H1 (cell line): ENCODE results near the gene UFM1. TPM values are rescaled to one million over a fixed set of nuclear protein-coding genes. Genes with fewer than 3 reads are reported as not detected.

Experiments used
- CTCF ChIA-PET: fragments of 300-600 bp; sonication (Branson Sonifier 250); formaldehyde crosslinking; loops from one replicate; lab custom pipeline; 2021; ENCODE audit not compliant: partially characterized antibody; lab: Charles Lee
- POLR2A ChIA-PET: fragments of 300-600 bp; sonication (Branson Sonifier 250); formaldehyde crosslinking; loops from one replicate; lab custom pipeline; 2021; ENCODE audit warnings: inconsistent platforms; ENCODE audit not compliant: partially characterized antibody; lab: Charles Lee
- DNase-seq, 2 experiments: peaks; one replicate each; pipeline versions ENCODE4 v3.0.0 to v3.0.0-alpha.2; 2010 to 2022; ENCODE audit warnings: low spot score in 2 of 2, low read depth in 1 of 2, mixed read lengths in 1 of 2
- FAIRE-seq: peaks from 2 replicates; lab custom pipeline; 2011; peaks lifted over from hg19 to GRCh38; lab: Jason Lieb, UNC
- H2AFZ ChIP-seq: 2 replicates; pipeline ENCODE4 v1.8.1; 2012; ENCODE audit warnings: low read length, inconsistent platforms
- H2AK5ac ChIP-seq: 2 replicates; pipeline ENCODE4 v1.6.1; 2013; ENCODE audit warnings: low read depth, low read length
- H2BK120ac ChIP-seq: replicated peaks from 2 replicates; pipeline ENCODE3; 2013; ENCODE audit warnings: low read depth, low read length, inconsistent platforms
- H2BK12ac ChIP-seq: 2 replicates; pipeline ENCODE4 v1.6.1; 2013; ENCODE audit warnings: low read depth, low read length
- H2BK15ac ChIP-seq: 2 replicates; pipeline ENCODE4 v1.6.1; 2013; ENCODE audit warnings: low read length
- H2BK20ac ChIP-seq: 2 replicates; pipeline ENCODE4 v1.6.1; 2013; ENCODE audit warnings: low read length
- H2BK5ac ChIP-seq: 2 replicates; pipeline ENCODE4 v1.6.1; 2013; ENCODE audit warnings: low read depth, low read length
- H3K14ac ChIP-seq: 2 replicates; pipeline ENCODE4 v1.6.1; 2013; ENCODE audit warnings: inconsistent platforms; ENCODE audit not compliant: insufficient read length
- H3K18ac ChIP-seq: 2 replicates; pipeline ENCODE4 v1.6.1; 2013; ENCODE audit warnings: low read length; ENCODE audit errors: extremely low read depth
- H3K23ac ChIP-seq: 2 replicates; pipeline ENCODE4 v1.6.1; 2013; ENCODE audit warnings: inconsistent platforms; ENCODE audit not compliant: insufficient read length
- H3K23me2 ChIP-seq: 2 replicates; pipeline ENCODE4 v1.6.1; 2013; ENCODE audit warnings: low read depth, low read length
- H3K27ac ChIP-seq: 2 replicates; pipeline ENCODE4 v1.6.1; 2011; ENCODE audit warnings: low read depth, low read length, inconsistent platforms
- H3K27me3 ChIP-seq, 4 experiments: replicated peaks in 1 of 4; 1 replicate in 1 of 4; 2 replicates in 3 of 4; pipeline versions ENCODE4 v1.6.1 to v1.8.1; 2011 to 2013; ENCODE audit warnings: low read length in 3 of 4, mild to moderate bottlenecking in 3 of 4, inconsistent platforms in 2 of 4, mixed read lengths in 2 of 4, moderate library complexity in 1 of 4; ENCODE audit not compliant: control insufficient read depth in 3 of 4, insufficient read depth in 3 of 4; ENCODE audit errors: extremely low read depth in 1 of 4
- H3K36me3 ChIP-seq, 4 experiments: 2 replicates each; pipeline versions ENCODE4 v1.6.1 to v1.8.1; 2011 to 2013; ENCODE audit warnings: mild to moderate bottlenecking in 4 of 4, low read length in 3 of 4, moderate library complexity in 2 of 4, control low read depth in 1 of 4, inconsistent platforms in 1 of 4; ENCODE audit not compliant: insufficient read depth in 4 of 4, control insufficient read depth in 2 of 4
- H3K4ac ChIP-seq: replicated peaks from 2 replicates; pipeline ENCODE3; 2013; ENCODE audit warnings: low read length, low read depth, mixed read lengths, inconsistent platforms; ENCODE audit not compliant: insufficient read length
- H3K4me1 ChIP-seq, 4 experiments: replicated peaks in 1 of 4; 1 replicate in 1 of 4; 2 replicates in 3 of 4; pipeline versions ENCODE4 v1.6.1 to v1.8.1; 2011 to 2013; ENCODE audit warnings: low read length in 3 of 4, inconsistent platforms in 2 of 4, mixed read lengths in 1 of 4; ENCODE audit not compliant: insufficient read depth in 4 of 4, control insufficient read depth in 3 of 4
- H3K4me2 ChIP-seq, 2 experiments: 2 replicates each; pipeline versions ENCODE4 v1.6.1 to v1.8.1; 2011 to 2013; ENCODE audit warnings: low read depth in 2 of 2, low read length in 2 of 2, control low read depth in 1 of 2, inconsistent platforms in 1 of 2, mild to moderate bottlenecking in 1 of 2; ENCODE audit not compliant: insufficient read depth in 1 of 2
- H3K4me3 ChIP-seq, 4 experiments: fragments of 200-600, 300-600 bp in 1 of 4; sonication (generic), shearing (Covaris generic), sonication (Bioruptor Twin) in 1 of 4; 2 replicates each; pipeline versions ENCODE4 v1.5.1 to v1.8.1; 2011 to 2016; ENCODE audit warnings: low read length in 4 of 4, low read depth in 3 of 4, control low read depth in 2 of 4, inconsistent platforms in 2 of 4, mild to moderate bottlenecking in 2 of 4, mixed read lengths in 1 of 4, moderate library complexity in 1 of 4; ENCODE audit not compliant: insufficient read depth in 2 of 4; ENCODE audit errors: extremely low read depth in 1 of 4
- H3K56ac ChIP-seq: replicated peaks from 2 replicates; pipeline ENCODE3; 2013; ENCODE audit warnings: low read depth, mild to moderate bottlenecking, mixed read lengths, low read length, inconsistent platforms; ENCODE audit not compliant: insufficient read length
- H3K79me1 ChIP-seq: 2 replicates; pipeline ENCODE4 v1.6.1; 2013; ENCODE audit warnings: low read depth, low read length, control low read depth
- H3K79me2 ChIP-seq, 2 experiments: 2 replicates each; pipeline versions ENCODE4 v1.6.1 to v1.8.1; 2012 to 2013; ENCODE audit warnings: low read length in 2 of 2, mild to moderate bottlenecking in 2 of 2, inconsistent platforms in 1 of 2; ENCODE audit not compliant: insufficient read depth in 2 of 2, control insufficient read depth in 1 of 2
- H3K9ac ChIP-seq, 4 experiments: replicated peaks in 1 of 4; 1 replicate in 1 of 4; 2 replicates in 3 of 4; pipeline versions ENCODE4 v1.6.1 to v1.8.1; 2011 to 2013; ENCODE audit warnings: low read depth in 3 of 4, low read length in 3 of 4, control low read depth in 2 of 4, mild to moderate bottlenecking in 2 of 4, moderate library complexity in 2 of 4, inconsistent platforms in 1 of 4; ENCODE audit errors: extremely low read depth in 1 of 4
- H3K9me3 ChIP-seq, 2 experiments: 2 replicates each; pipeline versions ENCODE4 v1.6.1 to v1.8.1; 2012 to 2013; ENCODE audit warnings: mild to moderate bottlenecking in 2 of 2, moderate library complexity in 2 of 2, control low read depth in 1 of 2, inconsistent platforms in 1 of 2, low read depth in 1 of 2, low read length in 1 of 2, mixed read lengths in 1 of 2; ENCODE audit not compliant: insufficient read depth in 2 of 2
- H4K20me1 ChIP-seq, 2 experiments: replicated peaks in 1 of 2; 2 replicates each; pipeline versions ENCODE3 to v1.8.1; 2011 to 2013; ENCODE audit warnings: inconsistent platforms in 2 of 2, low read length in 2 of 2, mild to moderate bottlenecking in 1 of 2; ENCODE audit not compliant: insufficient read depth in 2 of 2, control insufficient read depth in 1 of 2
- H4K5ac ChIP-seq: 2 replicates; pipeline ENCODE4 v1.6.1; 2013; ENCODE audit warnings: low read length, low read depth, mixed read lengths, inconsistent platforms; ENCODE audit not compliant: insufficient read length
- H4K8ac ChIP-seq: 2 replicates; pipeline ENCODE4 v1.8.0; 2013; ENCODE audit warnings: mild to moderate bottlenecking, moderate library complexity, low read length, inconsistent platforms; ENCODE audit not compliant: insufficient read depth; ENCODE audit errors: extremely low read depth
- H4K91ac ChIP-seq: replicated peaks from 2 replicates; pipeline ENCODE3; 2013; ENCODE audit warnings: low read length, mixed read lengths, inconsistent platforms; ENCODE audit not compliant: insufficient read length
- CTBP2 ChIP-seq: IDR thresholded peaks from 2 replicates; pipeline ENCODE4 v1.7.0; 2011; ENCODE audit warnings: borderline replicate concordance, mild to moderate bottlenecking, moderate library complexity, mixed read lengths, low read length; ENCODE audit not compliant: insufficient read depth, insufficient read length
- JUN ChIP-seq: IDR thresholded peaks from 2 replicates; pipeline ENCODE4 v1.6.1; 2011; ENCODE audit warnings: low read depth, mild to moderate bottlenecking, improper control_type of control experiment, low read length
- KDM1A ChIP-seq: fragments of 200-600, 300-600 bp; sonication (generic); IDR thresholded peaks from 2 replicates; pipeline ENCODE4 v1.7.1; 2016; ENCODE audit warnings: mild to moderate bottlenecking, low read length, borderline replicate concordance
- SAP30 ChIP-seq: fragments of 300-600 bp; sonication (generic); IDR thresholded peaks from 2 replicates; pipeline ENCODE4 v1.7.1; 2012; ENCODE audit warnings: low read length, moderate library complexity, mild to moderate bottlenecking, inconsistent platforms; ENCODE audit not compliant: insufficient read depth, insufficient replicate concordance
- SIN3A ChIP-seq, 2 experiments: IDR thresholded peaks in 1 of 2; conservative IDR thresholded peaks in 1 of 2; 2 replicates each; pipeline ENCODE4 v1.6.1; 2011 to 2012; ENCODE audit warnings: low read length in 2 of 2, improper control_type of control experiment in 1 of 2, low read depth in 1 of 2, mild to moderate bottlenecking in 1 of 2
- TEAD4 ChIP-seq: IDR thresholded peaks from 2 replicates; pipeline ENCODE4 v1.6.1; 2012; ENCODE audit warnings: low read depth, low read length, inconsistent platforms, mixed read lengths
- WGBS, 2 experiments: shearing (Covaris generic) in 1 of 2; methylation state at CpG; one replicate each; pipeline versions ENCODE4 v1.1.6 to v1.1.7; 2013 to 2015; ENCODE audit warnings: low lambda C conversion rate in 2 of 2, mixed read lengths in 2 of 2, inconsistent platforms in 1 of 2, low coverage in 1 of 2, missing lambda C conversion rate in 1 of 2; ENCODE audit not compliant: insufficient replicate concordance in 2 of 2, insufficient coverage in 1 of 2, insufficient read length in 1 of 2; ENCODE audit errors: extremely low coverage in 1 of 2, missing lambda C conversion rate in 1 of 2; 5-methylcytosine and 5-hydroxymethylcytosine counted together
- polyA plus RNA-seq, 7 experiments: library from polyadenylated mRNA; depleted of rRNA in 3 of 7; stranded (reverse) in 5 of 7; unstranded in 2 of 7; fragments of >200 nt in 5 of 7; fragments of 200-250 nt in 2 of 7; gene quantifications; 1 replicate in 5 of 7; 2 replicates in 1 of 7; 4 replicates in 1 of 7; pipeline versions ENCODE4 v1.2.1 to v1.2.3, GENCODE V29; 2011 to 2013; ENCODE audit warnings: missing spikeins in 2 of 7, mixed read lengths in 2 of 7
- total RNA-seq: library from RNA; stranded (reverse); fragmentation: NEBNext Ultra II Directional; extraction: Animal tissue kit (Norgen Biotek cat#: 25700); gene quantifications from 2 replicates; pipeline ENCODE4 v1.2.1, GENCODE V29; 2021

Gene UFM1
- total and polyA plus RNA-seq, 2 of the 8 experiments (the other 6 are each of a cell fraction or from before 2014, with no cell fraction given), result 16.0 to 34.3 TPM

- 4% methylated on average over 15 of the region's 15 CpGs; no CpG with 5 or more reads in 1 of the 2 experiments for WGBS, 2 experiments
- Histone ChIP-seq H3K18ac (no peak overlapping the region), H3K4me1 (peaks cover 0 to 10% (median 5%) of the 10 kb centered on the region in 4 experiments; a peak in 5 of 7 replicates), H2BK5ac (no peak overlapping the region), H2BK12ac (no peak overlapping the region), H3K4ac (no peak overlapping the region), H2BK20ac (no peak overlapping the region), H3K36me3 (peaks cover 0 to 12% (median 0%) of the 10 kb centered on the region in 4 experiments; a peak in 3 of 8 replicates), H3K9me3 (no peaks in the 10 kb centered on the region), H2BK15ac (no peak overlapping the region), H2AFZ (peak overlapping the region; percentile 54; the same call in 1 of the 2 replicates), H3K23ac (no peak overlapping the region), H3K56ac (no peak overlapping the region), H3K4me2 (peak overlapping the region; percentile 67 to 89), H2AK5ac (no peak overlapping the region), H4K5ac (no peak overlapping the region), H4K20me1 (no peaks in the 10 kb centered on the region), H3K27ac (no peak overlapping the region), H3K27me3 (no peaks in the 10 kb centered on the region), H3K9ac (no peak overlapping the region), H4K8ac (no peak overlapping the region), H3K79me1 (no peaks in the 10 kb centered on the region; the same call in 1 of the 2 replicates), H3K4me3 (peak overlapping the region; percentile 50 to 90 (median 56)), H3K23me2 (peaks cover 3% of the 10 kb centered on the region), H4K91ac (no peak overlapping the region), H3K79me2 (peaks cover 0 to 20% of the 10 kb centered on the region in 2 experiments; a peak in 3 of 4 replicates), H2BK120ac (no peak overlapping the region), H3K14ac (no peak overlapping the region)
- FAIRE-seq (no peak), DNase-seq (no peak)
- POLR2A ChIA-PET, result interaction anchor here (0.6 to 0.9 kb wide), 2 partner anchors 13 to 479 kb away, joined by 3 read pairs; partner anchors contain the start of gene TRPC4
- CTCF ChIA-PET, result interaction anchor here (0.8 to 1.1 kb wide), 3 partner anchors 8 to 335 kb away, joined by 3 to 4 read pairs (median 3); no protein-coding TSS in a partner anchor
- TF ChIP-seq SIN3A (conservative IDR thresholded peaks at IDR 0.05 in 1 of 2, IDR thresholded peaks at IDR 0.05 in 1 of 2; ENCODE audit: low read depth in 1 of 2, low read length in 2 of 2) (0 out of 4 replicates have a peak, but pooled peaks of 1 of the 2 experiments have one; percentile 38), CTBP2 (no peak), KDM1A (no peak), TEAD4 (no peak), SAP30 (no peak), JUN (no peak)
These were observed 726 bp upstream of the UFM1 start for GRCh38 chr13:38348861-38349389.
